Kidney epithelial cell (primary cell): Measurements from ENCODE around the gene GBGT1. TPM values are rescaled to one million over a fixed set of nuclear protein-coding genes. Genes with fewer than 3 reads are reported as not detected.
"Not testable (repeated sequence)": the region's sequence is repeated elsewhere in the genome, so short reads cannot be mapped to it uniquely, and the experiment has no call there.

Experiments
- DNase-seq: peaks from one replicate; pipeline ENCODE4 v3.0.0-alpha.2; 2010; ENCODE audit warnings: low read depth
- H3K27me3 ChIP-seq: 2 replicates; pipeline ENCODE4 v1.6.0; 2011; ENCODE audit warnings: low read length; ENCODE audit not compliant: control insufficient read depth, insufficient read depth
- H3K36me3 ChIP-seq: 2 replicates; pipeline ENCODE4 v1.5.1; 2011; ENCODE audit warnings: low read length; ENCODE audit not compliant: control insufficient read depth, insufficient read depth
- H3K4me3 ChIP-seq: 2 replicates; pipeline ENCODE4 v1.5.1; 2011; ENCODE audit warnings: low read depth, mild to moderate bottlenecking, control low read depth, low read length
- total RNA-seq: library from RNA; depleted of rRNA; stranded (reverse); fragments of >200 nt; gene quantifications from 2 replicates; pipeline ENCODE4 v1.2.3, GENCODE V29; 2015
- TF ChIP-seq, protein P1 (sequence below): IDR thresholded peaks from 2 replicates; pipeline ENCODE4 v1.5.1; 2011; ENCODE audit warnings: mild to moderate bottlenecking, moderate library complexity, low read length, control low read depth, inconsistent platforms; ENCODE audit not compliant: insufficient read depth, poor library complexity, severe bottlenecking

GBGT1 gene
- total RNA-seq, 1 donor from 2014 or later = 12.4 TPM

- Histone ChIP-seq H3K36me3 (no peaks in the 10 kb centered on the region), H3K4me3 (no peak overlapping the region), H3K27me3 (peaks cover 4% of the 10 kb centered on the region)
- DNase-seq = no peak
- TF ChIP-seq, protein P1, sequence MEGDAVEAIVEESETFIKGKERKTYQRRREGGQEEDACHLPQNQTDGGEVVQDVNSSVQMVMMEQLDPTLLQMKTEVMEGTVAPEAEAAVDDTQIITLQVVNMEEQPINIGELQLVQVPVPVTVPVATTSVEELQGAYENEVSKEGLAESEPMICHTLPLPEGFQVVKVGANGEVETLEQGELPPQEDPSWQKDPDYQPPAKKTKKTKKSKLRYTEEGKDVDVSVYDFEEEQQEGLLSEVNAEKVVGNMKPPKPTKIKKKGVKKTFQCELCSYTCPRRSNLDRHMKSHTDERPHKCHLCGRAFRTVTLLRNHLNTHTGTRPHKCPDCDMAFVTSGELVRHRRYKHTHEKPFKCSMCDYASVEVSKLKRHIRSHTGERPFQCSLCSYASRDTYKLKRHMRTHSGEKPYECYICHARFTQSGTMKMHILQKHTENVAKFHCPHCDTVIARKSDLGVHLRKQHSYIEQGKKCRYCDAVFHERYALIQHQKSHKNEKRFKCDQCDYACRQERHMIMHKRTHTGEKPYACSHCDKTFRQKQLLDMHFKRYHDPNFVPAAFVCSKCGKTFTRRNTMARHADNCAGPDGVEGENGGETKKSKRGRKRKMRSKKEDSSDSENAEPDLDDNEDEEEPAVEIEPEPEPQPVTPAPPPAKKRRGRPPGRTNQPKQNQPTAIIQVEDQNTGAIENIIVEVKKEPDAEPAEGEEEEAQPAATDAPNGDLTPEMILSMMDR = no peak
These were observed 43.4 kb upstream of the GBGT1 start for GRCh38 chr9:133207021-133207531.

GRCh38 chr9:133205996-133206931 lies 42.5 kb upstream of the GBGT1 start:
- Histone ChIP-seq H3K27me3 (peaks cover 4% of the 10 kb centered on the region), H3K4me3 (no peak overlapping the region), H3K36me3 (no peaks in the 10 kb centered on the region)
- DNase-seq = no peak
- TF ChIP-seq, protein P1 = no peak

GRCh38 chr9:133205481-133205887 lies 41.8 kb upstream of the GBGT1 start:
- not testable (repeated sequence) for H3K4me3 ChIP-seq, H3K36me3 ChIP-seq, DNase-seq, H3K27me3 ChIP-seq

DNA sequence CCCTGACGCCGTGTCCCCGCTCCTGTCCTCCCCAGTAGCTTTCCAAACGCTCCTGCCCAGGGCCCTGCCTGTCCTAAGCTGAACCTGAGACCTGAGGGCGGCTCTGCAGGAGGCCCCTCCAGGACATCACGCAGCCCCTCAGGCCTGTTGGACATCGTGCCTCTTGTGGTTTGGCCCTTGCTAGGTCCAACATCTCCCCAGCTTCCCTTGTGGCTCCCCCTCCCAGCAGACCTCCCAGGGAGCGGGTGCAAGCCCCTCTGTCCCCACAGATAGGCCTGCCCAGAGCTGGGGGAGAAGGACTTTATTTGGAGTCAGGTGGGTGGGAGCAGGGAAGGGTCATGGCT lies 41.3 kb upstream of the GBGT1 start:
- Histone ChIP-seq H3K27me3 (peaks cover 4% of the 10 kb centered on the region), H3K4me3 (no peak overlapping the region), H3K36me3 (no peaks in the 10 kb centered on the region)
- DNase-seq = no peak
- TF ChIP-seq, protein P1 = no peak

DNA sequence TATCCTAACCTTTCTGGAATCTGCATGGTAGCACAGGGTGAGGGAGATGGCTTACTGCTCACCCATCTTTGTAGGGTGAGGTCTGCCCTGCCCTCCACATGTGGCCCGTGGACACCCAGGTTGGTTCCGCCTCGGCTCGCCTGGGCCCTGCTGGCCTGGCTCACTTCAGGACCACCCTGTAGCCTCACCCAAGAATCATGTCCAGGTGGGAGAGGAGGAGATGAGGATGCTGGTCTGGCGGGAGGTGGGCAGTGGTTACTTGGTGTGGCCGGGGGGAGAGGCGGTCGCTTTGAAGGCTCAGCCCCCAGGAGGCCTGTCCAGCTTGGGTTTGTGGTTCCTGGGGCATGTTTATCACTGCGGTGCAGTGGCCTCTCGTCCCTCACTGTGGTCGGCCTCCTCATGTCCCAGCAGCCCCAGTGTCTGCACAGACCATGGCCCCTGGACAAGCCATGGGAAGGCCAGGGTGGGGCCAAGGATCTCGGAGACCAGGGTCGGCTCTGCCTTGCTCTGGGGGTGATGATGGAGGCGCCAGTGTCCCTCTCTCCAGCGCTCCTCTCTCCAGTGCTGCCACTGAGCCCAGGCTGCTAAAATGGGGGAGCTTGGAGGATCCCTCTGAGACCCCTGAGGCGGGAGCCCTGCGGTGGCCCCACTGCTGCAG lies 40.8 kb upstream of the GBGT1 start:
- no peaks in the 10 kb centered on the region for H3K36me3 ChIP-seq
- TF ChIP-seq, protein P1 = no peak
- no peak overlapping the region for H3K4me3 ChIP-seq
- peaks cover 9% of the 10 kb centered on the region for H3K27me3 ChIP-seq
- no peak for DNase-seq

- TF ChIP-seq, protein P1 = no peak
- DNase-seq = no peak
- H3K27me3 ChIP-seq = peaks cover 9% of the 10 kb centered on the region
- H3K4me3 ChIP-seq = no peak overlapping the region
- H3K36me3 ChIP-seq = no peaks in the 10 kb centered on the region
These were observed 39.9 kb upstream of the GBGT1 start for GRCh38 chr9:133203506-133204075.
